GM03348 (cell line): Measurements from ENCODE around the gene LMAN2L.

Experiments used
- DNase-seq: peaks from one replicate; pipeline ENCODE4 v3.0.0; 2012; ENCODE audit warnings: low spot score

The LMAN2L gene

GRCh38 chr2:96703021-96703751 is 36.7 kb downstream of the LMAN2L start:
- no peak for DNase-seq

DNA sequence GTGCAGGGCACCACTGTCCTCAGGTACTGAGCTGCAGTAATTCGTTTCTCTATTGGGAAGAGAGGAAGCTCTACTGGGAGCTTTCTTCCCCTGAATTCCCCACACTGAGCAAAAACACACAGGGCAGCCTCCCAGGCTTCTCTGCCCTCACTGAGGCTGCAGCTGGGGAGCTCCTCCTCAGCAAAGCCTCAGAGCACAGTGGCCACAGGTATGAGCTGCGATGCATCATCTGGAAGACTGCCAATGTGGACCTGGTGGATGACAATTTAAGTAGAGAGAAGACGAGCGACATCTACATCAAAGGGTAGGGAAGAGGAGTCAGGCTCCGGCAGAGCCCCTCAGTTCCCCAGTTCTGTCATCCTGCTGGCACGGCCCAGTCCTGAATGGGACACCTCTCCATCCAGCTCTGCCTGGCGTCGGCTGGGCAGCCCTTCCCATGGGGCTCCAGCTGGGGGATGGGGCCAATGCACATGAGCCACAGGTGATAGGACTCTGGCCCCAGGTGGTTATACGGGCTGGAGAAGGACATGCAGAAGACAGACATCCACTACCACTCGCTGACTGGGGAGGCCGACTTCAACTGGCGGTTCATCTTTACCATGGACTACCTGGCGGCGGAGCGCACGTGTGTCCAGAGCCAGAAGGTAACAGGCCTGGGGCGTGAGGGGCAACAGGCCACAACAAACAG is 37.6 kb downstream of the LMAN2L start:
- DNase-seq, result no peak

GRCh38 chr2:96701636-96702035 is 38.2 kb downstream of the LMAN2L start:
- DNase-seq, result no peak

DNA sequence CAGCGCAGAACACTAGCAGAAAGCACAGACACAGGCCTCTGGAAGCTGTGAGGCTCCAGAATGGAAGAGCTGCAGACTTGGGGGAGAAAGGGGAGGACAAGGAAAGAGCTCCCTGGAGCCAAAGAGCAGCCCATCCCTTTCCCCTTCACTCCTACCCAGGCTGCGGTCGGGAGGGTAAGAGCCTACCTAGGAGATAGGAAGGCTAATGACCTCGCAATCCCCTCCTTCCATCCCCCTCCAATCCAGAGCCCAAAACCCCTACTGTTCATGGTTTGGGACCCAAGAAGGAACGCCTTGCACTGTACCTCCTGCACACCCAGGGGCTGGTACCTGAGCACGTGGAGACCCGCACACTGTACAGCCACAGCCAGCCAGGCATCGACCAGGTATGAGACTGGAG is 39.8 kb downstream of the LMAN2L start:
- DNase-seq, result no peak

DNA sequence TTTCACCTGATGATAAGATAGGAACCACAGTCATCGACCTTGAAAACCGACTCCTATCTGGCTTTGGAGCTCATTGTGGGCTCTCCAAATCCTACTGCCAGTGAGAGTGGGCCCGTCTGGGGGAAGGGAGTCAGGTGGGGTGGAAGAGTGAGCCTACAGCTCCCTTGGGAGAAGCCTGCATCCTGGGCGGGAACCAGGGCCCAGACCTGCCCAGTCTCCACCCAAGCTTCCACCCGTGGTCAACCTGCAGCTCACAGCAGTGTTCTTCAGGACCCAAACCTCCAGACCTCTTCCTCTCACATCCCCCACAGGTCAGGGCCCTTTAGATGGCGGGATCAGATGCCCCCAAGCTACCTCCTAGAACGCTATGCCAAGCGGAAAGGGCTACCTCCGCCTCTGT is 40.2 kb downstream of the LMAN2L start:
- DNase-seq, result no peak

- DNase-seq, result no peak
Measured at GRCh38 chr2:96699021-96699420, 40.8 kb downstream of the LMAN2L start.

DNA sequence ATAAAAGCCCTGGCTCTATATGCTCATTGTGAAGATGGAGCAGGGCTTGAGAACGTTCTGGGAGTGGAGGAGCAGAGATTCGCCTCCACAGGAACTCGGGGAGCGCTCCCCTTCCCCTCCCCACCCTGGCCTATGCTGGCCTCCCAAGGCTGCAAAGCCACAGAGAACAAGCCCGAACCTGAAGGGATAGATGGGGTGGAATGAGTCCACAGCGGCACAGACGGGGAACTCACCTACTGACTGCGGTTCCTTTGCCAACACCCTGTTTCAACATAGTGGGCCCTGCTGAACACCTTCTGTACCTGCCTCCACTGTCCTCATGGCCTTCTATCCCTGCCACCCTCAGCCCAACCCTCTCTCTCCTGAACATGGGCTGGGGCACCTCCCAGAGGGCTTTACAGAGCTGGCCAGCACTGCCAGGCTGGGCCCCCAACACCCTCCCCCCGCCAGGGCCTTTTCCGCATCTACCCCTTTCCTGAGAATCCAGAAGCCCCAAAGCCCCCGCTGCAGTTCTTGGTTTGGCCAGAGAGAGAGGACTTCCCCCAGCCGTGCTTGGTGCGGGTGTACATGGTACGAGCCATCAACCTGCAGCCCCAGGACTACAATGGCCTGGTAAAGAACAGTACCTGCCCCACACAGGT is 41.5 kb downstream of the LMAN2L start:
- DNase-seq, result no peak

DNA sequence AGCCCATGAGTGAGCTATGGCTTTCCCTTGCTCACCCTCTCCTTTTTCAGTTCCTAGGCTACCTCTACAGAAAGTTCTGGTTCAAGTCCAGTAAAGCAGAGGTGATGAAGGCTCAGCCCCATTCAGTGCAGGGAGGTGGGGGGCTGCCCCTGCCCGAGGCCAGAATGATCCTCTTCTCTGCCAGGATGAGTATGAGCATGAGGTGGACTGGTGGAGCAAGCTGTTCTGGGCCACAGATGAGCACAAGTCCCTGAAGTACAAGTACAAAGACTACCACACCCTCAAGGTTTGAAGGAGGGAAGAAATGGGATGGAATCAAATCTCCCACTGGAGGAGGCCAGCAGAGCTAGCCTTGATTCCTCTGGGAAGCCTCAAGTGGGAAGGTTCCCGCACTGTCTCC is 42.4 kb downstream of the LMAN2L start:
- no peak for DNase-seq

DNA sequence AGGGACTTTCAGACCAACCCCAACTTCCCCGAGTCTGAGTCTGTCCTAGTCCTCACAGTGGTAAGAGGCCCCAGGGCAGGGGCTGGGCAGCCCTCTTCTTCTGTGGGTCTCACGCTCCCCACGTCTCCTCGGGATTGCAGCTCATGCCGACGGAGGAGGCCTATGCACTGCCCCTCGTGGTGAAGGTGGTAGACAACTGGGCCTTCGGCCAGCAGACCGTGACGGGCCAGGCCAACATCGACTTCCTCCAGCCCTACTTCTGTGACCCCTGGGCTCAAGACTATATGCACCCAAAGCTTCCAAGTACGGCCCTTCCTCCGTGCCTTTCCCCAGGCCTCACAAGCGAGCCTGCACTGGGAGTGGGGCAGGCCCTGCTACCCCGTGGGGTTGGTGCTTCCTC is 44.3 kb downstream of the LMAN2L start:
- no peak for DNase-seq

DNA sequence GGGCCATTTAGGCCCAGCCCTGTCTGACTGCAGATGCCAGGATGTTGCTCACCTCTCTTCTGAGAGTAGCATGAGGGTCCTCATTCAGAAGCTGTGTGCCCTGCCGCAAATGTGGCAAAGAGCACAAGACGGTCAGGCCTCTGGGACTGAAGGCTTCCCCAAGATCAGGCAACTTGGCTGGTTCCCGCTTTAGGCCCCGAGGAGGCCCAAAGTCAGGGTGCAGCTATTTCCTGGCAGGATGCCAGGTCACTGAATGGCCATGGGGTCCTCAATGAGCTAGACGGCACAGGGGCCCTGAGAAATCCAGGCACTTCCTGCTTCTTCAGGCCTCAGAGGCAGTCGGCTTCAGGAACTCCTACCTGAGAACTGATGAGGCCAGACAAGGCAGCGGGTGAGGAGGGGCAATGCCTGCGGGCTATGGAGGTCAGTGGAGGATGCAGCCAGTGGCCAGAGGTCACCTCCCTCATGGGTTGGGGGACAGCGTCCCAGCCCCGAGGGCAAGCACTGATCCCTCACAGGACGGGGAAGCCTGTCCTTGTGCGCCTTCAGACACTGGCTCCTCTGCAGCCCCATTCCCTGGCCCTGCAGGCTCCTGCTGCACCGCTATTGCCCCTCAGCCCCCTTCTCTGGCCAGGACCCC is 44.9 kb downstream of the LMAN2L start:
- peak; percentile 8 for DNase-seq

DNA sequence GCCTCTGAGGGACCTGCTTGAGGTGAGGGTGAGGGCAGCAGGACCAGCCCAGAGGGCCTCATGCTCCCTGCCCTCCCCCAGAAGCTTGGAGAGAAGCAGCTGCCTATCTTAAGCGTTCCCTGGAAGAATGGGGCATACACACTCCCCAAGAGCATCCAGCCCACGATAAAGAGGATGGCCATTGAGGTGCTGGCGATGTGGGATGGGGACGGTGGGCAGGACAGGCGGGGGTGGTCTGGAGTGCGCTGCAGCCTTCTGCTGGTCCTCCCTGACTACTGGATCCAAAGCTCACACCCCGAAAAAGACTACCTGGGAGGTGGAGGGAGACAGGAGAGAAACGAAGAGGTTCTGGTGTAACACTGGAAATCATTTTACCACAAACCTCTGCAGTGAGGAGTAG is 45.6 kb downstream of the LMAN2L start:
- DNase-seq, result no peak

GRCh38 chr2:96693286-96694200 is 46.3 kb downstream of the LMAN2L start:
- peak; percentile 7 for DNase-seq

- no peak for DNase-seq
Measured at GRCh38 chr2:96692094-96692971, 47.5 kb downstream of the LMAN2L start.

GRCh38 chr2:96691022-96691612 is 48.7 kb downstream of the LMAN2L start:
- DNase-seq, result no peak

DNA sequence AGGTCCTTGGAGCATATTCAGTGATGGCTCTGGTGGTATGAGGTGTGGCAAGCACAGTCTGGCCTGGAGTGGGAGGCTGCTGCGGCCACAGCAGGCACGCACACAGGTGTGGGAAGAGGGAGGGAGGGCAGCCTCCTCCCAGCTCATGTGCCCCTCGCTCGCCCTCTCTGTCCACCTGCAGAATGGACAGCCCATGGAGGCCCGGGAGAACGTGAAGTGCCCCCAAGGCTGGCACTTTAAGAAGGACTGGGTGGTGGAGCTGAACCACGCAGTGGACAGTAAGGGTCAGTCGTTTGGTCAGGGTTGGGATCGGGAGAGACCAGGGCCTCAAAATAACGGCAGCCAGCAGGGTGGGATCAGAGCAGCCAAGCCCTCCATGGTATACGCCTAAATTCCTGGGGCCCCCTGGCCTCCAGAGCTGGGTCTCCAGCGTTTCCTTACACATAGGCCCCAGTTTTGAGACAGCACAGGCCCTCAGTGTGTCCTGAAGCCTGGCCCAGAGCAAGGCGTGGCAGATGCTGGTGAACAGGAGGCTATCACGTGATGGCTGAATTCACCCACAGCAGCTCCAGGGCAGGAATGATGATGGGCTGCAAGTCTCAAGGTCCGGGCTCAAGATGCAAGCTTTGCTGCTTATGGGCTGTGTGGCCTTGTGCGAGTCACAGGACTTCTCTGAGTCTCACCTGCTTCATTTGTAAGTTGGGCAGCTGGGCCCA is 49.4 kb downstream of the LMAN2L start:
- DNase-seq, result no peak

GRCh38 chr2:96689431-96689991 is 50.4 kb downstream of the LMAN2L start:
- no peak for DNase-seq

GRCh38 chr2:96688649-96689430 is 51.0 kb downstream of the LMAN2L start:
- no peak for DNase-seq
